T-helper 2 cell treated with Interferon-gamma antibody and Interleukin-4, amounts not matched to agents 100 ng/mL and 5 ng/mL, for 36 hours (primary cell): ENCODE results near the gene CDYL2. TPM values are rescaled to one million over a fixed set of nuclear protein-coding genes. Genes with fewer than 3 reads are reported as not detected.

Source experiments
- intact Hi-C: fragments of 100-400 bp; cut with micrococcal nuclease; formaldehyde crosslinking; loops from one replicate; pipeline ENCODE4 v1.15.1; 2023
- total RNA-seq: library from RNA; stranded (reverse); gene quantifications from 2 replicates; pipeline ENCODE4 v1.2.3, GENCODE V29; 2022

CDYL2 gene
- total RNA-seq, 1 donor from 2014 or later = 30.9 TPM

DNA sequence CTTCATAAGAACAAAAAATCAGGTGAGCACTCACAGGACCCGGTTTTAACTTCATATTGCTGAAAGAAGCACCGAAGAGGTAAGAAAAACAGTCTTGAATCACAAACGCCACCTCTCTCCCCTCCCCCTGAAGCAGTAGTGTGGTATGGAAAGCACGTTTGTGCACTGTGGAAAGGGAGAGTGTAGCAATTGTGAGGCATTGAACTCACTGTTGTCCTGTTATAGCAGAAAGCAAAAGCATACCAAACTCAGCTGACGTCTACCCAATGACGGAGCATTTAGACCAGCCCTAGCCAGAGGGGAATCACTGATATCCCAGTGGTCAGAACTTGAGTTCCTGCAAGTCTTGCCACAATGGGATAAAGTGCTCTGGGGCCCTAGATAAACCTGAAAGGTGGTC, 164.8 kb downstream of the CDYL2 start:
- intact Hi-C loops = no loop called here

DNA sequence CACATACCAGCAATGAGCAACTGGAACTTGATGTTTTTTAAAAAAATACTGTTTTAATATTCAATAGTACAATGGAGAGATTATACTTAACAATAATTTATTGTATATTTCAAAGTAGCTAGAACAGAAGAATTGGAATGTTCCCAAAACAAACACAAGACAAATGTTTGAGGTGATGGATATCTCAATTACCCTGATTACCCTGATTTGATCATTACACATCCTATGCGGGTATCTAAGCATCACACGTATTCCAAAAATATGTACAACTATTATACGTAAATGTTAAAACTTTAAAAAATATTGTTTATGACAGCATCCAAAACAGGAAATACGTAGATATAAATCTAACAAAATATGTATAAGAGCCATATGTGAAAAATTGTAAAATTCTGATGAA, 166.8 kb downstream of the CDYL2 start:
- intact Hi-C loops = no loop called here

DNA sequence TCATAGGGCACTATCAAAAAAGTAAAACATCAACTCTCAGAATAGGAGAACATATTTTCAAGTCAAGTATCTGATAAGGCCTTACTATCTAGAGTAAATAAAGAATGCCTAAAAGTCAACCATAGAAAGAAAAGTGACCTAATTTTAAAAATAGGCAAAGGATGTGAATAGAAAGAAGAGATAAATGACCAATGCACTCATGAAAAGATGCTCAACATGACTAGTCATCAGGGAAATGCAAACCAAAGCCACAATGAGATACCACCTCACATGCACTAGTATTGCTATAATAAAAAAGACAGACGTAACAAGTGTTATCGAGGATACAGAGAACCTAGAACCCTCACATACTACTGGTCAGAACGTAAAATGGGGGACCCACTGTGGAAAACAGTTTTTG, 172.8 kb downstream of the CDYL2 start:
- intact Hi-C loops = no loop called here

DNA sequence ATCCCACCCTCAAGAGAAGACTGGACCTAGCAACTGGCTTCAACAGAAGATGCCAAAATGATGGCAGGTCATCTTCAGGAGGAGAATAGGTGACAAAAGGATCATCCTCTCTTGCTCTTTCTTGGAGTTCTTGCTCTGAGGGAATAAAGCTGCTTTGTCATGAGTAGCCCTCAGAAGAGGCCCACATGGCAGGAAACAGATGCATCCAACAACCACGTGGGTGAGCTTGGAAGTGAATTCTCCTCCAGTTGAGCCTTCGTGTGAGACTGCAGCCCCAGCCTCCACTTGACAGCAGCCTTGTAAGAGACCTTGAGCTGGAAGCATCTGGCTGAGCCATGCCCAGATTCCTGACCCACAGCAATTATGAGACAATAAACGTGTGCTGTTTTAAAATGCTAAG, 176.1 kb downstream of the CDYL2 start:
- intact Hi-C loops = no loop called here

DNA sequence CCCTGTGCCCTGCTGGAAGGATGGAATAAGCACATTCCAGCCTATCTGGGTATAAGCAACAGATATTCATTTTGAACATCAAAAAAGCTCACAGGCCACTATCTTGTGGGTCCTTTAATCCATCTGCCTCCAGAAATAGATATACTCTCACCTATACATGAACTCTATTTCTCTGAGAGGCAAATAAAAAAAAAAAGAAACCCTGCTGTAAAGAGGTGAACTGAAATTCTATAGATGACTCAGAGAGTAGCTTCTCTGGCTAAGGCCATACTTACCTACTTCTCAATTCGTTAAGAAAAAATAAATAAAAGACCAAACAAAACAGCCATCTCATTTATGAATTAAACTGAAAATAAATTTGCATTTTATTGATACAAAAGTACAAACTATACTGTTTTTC, 177.3 kb downstream of the CDYL2 start:
- intact Hi-C loops = no loop called here

DNA sequence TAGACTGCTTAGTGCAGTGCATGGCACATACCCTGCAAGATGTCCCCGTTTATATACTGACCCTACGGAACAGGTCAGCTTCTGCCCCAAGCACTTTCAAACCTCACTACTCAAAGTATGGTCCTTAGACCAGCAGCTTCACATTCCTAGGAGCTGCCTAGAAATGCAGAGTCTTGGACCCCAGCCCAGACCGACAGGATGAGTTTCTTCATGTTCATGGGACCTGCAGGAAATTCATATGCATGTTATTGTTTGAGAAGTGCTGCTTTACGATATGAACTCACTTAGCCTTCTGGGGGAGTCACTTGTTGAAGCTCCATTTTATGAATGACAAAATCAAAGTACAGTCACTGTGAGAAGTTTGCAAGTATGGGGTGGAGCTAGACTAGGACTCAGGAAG, 181.0 kb downstream of the CDYL2 start:
- intact Hi-C loops = no loop called here

DNA sequence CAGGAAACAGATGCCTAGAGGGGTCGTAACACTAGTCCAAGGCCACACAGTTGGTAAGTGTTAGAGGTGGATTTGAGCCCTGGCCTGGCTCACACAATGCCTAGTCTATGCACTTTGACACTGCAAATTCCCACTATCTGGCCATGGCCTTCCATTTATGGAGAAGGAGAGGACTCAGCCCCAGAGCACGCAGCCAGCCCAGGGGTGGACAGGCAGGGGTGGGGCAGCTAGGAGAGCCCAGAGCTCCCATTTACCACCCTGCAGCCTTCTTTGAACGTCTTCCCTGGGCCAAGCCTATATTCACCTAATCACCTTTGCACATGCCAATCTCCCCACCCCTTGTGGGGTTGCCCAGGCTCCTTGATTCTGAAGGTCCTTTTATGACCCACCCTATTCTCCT, 182.4 kb downstream of the CDYL2 start:
- intact Hi-C loops = no loop called here

DNA sequence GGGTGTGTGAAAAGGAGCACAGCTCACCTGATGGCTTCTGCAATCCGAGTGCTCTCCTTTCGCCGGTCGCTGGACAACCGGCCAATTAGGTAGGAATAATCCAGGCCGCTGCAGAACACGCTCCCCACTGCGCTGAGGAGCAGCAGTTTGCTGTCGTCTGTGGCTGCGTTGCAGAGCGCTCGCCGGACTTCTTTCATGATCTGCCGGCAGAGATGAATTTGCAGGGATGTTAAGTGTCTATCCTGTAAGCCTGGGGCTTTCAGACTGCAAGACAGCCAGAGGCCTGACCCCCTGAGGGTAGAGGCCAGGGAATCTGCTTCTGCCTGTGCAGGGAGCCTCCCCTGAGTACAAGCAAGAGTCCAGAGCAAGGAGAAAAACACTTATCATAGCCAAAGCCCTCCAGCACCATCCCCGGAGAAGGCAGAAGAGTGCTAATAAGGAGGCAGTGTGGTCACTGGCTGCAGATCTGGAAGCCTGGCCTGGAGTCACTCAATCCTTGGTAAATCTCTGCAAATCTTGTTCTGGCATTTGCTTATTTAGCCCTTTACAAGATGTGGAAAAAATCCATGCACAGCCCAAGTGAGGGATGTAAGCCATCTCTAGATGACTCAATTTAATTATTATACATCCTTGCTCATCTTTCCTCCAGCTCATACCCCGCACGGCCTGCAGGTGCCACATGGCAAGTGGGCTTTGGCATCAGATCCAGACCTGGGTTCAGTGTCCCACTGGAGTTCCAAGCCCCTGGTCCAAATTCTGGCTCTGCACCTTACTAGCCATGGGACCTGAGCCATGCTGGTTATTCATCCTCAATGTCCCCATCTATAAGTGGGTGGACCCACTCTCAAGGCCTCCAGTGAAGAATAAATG, 183.4 kb downstream of the CDYL2 start:
- intact Hi-C loops = no loop called here

DNA sequence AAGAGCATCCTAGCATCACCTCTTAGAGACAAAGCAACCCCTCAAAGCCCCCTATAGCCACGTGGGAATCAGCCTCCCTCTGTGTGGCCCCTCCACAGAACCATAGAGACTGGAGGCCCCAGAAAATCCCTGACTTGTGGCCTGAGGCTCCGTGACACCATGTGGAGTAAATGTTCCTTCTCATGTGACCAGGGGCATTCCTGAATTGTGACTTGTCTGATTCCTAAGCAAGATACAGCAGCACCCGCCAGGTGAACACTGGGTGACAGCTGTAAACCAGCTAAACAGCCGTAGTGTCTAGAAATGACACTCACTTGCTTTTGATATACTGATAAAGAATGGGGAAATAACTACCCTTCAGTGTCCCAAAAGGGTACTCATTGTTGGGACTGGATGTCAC, 184.6 kb downstream of the CDYL2 start:
- intact Hi-C loops = no loop called here

DNA sequence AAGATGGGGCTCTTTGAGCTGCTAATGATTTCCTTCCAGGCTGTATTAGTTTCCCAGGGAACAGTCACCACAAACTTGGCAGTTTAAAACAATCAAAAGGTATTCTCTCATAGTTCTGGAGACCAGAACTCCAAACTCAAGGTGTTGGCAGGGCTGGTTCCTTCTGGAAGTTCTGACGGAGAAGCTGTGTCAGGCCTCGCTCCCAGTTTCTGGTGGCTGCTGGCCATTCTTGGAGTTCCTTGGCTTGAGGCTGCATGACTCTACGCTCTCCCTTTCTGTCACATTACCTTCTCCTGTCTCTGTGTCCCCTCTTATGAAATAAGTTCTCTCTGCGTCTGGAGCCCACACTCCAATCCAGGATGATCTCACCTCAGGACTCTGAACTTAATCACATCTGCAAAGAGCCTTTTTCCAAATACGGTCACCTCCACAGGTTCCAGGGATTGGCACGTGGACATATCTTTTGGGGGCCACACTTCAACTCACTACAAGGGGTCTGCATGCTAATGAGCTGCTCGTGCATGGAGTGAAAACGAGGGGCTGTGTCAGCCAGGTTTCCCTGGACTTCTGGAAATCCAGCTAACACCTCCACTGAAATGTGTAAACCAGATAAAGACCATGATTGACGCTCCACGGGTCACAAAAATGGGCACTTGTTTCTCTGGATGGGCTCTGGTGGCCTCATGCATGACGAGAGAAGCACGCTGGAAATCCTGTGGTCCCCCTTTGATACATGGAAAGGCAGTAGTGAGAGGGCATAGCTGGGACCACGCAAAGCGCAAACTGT, 185.3 kb downstream of the CDYL2 start:
- intact Hi-C loops = no loop called here

DNA sequence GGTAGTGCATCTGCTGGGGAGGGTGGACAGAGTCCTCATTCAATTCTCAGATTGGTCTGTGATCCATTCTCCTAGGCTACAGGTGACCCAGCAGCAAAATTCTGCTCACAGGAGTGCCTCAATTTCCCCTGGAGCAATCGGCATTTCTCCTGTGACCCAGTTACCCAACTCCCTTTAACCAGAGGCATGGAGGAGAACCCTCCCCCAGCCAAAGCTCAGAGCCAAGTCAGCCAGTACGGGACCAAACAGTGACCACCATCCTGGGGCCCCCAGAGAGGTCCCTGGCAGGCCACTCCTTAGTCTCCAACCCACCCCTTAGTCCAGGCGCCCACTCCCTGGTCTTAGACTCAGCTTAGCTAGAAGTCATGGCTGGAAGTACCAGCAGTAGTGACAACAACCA, 188.0 kb downstream of the CDYL2 start:
- intact Hi-C loops = no loop called here

DNA sequence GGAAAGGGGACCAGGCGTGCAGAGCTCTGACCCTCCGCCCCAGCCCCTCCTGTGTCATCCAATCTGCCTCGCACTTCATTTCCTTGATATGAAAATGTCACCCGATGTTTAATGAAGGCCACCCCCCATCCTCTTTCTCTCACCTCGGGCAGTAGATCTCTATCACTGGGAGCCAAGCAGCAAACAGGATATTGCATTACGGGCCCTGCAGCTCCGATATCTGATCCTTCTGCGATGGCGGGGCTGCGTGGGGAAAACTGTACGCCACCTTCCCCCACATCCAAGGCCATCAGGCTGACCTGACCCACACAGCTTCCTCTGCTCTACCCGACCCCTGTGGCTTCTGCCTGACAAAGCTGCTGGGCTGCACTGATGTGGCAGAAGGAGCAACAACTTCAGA, 188.7 kb downstream of the CDYL2 start:
- intact Hi-C loops = no loop called here

DNA sequence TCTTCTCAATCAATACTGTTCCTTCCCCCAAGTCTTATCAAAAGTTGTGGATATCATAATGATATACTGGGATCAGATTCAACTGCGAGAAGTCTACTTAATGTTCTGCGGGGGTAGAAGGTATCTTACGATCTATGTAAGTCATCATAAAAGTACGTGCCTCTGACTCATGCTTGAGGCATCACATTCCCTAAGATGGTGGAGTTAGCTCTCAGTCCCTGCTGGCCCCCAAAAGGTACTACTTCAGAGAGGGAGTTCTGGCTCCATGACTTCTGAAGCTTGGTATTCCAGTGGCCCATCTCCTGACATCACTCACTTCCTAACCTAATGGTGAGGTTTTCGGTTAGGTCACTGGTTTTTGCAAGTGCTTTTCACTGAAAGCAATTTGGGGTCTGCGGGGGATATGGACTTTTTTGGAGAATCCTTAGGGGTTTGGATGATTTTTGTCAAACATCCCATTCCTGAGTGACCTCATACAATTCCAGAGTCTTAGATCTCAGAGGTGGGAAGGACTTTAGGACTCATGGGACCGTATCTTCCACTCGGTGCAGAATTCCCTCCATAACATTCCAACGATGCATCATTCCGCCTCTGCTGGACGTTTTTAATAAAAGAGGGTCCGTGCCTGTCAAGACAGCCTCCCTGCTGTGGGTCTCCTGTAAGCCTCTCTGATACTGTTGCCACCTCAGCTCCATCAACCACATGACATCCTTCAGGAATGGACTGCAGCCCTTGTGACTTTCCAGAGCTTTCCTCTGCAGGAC, 189.3 kb downstream of the CDYL2 start:
- intact Hi-C loops = no loop called here

DNA sequence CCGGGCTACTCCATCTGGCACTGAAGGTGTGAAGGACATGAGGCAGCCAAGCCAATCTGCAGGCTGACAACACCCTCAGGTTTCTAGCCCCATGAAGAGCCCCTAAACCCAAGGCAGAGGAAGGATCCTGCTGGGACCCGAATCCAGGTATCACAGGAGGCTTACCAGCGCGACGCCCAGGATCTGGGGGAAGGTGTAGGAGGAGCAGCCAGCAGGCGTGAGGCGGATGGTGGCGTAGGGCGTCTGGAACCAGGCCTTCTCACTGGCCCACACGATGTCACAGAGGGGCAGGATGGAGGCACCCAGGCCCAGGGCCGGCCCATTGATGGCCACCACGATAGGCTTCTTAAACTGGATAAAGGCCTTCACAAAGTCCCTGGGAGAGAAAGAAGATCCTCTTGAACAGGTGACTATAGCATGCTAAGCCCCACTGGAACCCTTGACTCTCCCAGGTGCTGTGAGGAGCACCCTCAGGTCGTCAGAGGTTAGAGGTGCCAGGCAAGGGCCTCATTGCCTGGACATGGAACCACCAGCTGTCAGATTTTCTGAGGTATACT, 191.9 kb downstream of the CDYL2 start:
- intact Hi-C loops = no loop called here

DNA sequence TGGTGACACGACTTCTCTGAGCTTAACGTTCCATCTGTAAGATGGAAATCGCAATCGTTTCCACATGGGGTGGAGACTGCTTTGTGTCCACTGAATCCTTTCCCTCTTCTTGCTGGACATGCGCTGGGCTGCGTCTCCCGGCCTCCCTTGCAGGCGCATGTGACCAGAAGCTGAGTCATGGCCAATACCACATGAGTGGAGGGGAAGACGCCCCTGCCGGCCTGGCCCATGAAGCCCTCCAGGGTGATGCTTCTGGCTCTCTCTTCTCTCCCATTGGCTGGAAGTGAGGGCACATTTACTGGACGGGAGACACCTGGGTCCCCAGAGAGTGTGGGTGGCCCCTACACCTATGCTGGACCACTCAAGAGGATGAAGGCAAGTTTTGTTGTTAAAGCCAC, 192.5 kb downstream of the CDYL2 start:
- intact Hi-C loops = no loop called here

DNA sequence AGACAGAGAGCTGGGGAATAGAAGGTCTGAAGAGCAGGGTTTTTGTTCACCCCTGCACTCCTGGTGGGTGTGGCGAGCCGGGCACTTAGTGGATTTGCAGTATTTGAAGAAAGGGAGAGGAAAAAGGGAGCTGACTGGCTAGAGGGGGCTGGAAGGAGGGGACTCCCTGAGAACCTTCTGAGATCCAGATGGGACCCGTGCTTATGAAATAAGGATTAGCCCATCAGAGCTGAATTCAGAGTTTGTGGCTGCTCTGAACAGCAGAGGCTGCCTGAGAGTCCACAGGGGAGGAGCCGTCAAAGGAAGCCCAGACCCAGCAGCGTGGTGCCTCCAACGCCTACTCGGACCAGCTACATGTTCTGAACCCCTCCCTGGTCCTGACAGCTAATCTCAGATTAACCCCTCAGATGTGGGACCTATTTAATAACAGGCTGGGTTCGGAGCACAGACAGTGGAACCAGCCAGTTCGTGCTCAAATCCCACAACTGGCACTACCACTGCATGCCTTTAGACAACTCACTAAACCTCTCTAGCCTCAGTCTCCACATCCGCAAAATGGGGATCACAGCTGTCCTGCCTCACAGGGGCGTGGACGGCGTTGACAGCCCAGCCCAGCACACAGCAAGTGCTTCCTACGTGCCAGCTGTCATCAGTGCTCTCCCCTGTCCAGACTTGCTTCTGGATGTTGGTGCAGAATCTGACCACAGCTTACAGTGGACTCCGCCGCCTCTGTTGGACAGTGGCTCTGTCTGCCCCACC, 193.0 kb downstream of the CDYL2 start:
- intact Hi-C loops = no loop called here

DNA sequence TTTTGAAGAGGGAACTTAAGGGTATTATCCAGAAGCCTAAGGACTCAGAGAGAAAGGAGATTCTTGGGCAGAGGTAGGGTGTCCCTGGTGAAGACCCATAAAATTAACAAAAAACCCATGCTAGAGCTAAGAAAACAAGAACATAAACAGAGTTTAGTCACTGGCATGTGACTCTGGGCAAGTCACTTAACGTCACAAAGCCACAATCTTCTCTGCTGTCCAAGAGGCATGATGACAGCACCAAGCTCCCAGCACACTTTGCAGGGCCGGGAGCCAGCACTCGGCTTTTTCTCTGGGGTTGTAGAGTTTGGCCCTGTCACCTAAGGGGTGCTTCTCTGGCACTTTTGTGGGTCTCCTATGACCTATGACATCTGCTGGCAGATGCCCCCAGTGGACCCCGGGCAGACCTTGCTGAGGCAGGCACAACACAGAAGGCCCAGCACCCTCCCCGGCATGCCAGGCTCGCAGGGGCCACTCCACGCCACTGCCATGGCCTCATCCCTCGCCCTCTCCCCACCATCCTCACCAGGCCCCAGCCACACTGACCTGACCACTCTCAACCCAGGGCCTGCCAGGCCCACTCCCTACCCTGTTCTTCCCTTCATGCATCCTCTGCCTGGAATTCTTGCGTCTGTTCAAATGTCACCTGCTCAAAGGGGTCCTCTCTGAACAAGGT, 193.8 kb downstream of the CDYL2 start:
- intact Hi-C loops = no loop called here

DNA sequence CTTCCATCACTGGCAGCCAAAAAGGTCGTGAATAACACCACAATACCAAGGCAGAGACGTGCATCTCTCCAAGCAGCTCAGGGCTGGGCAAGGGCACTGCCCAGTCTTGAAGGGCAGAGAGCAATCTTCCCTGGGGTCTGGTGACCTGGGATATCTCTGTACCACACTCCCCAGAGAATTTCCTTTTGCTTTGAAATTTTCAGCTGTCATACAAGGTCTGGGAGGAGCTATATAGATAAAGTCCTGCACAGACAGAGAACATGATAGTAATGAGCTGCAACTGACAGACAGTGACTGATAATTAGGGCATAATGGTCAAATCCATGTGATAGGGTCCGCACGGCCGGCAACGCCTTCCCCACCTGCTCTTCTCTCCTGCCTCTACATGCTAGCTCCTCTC, 195.5 kb downstream of the CDYL2 start:
- intact Hi-C loops = no loop called here

DNA sequence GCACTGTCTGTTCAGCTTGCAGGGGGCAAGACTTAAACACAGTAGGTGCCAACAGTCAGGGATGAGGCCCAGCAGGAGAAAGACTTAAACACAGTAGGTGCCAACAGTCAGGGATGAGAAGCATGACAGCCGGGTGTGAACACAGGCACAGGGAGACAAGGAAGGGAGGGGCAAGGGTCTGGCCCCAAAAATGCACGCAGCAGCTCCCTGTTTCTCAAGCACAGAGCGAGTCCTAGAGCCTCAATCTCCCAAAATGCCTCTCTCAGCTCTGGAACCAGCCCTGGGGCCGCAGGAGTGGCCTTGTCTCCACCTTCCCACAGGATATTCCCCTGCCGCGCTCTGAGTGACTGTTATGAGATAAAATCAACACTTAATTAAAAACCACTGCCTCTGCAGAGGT, 197.2 kb downstream of the CDYL2 start:
- intact Hi-C loops = no loop called here

DNA sequence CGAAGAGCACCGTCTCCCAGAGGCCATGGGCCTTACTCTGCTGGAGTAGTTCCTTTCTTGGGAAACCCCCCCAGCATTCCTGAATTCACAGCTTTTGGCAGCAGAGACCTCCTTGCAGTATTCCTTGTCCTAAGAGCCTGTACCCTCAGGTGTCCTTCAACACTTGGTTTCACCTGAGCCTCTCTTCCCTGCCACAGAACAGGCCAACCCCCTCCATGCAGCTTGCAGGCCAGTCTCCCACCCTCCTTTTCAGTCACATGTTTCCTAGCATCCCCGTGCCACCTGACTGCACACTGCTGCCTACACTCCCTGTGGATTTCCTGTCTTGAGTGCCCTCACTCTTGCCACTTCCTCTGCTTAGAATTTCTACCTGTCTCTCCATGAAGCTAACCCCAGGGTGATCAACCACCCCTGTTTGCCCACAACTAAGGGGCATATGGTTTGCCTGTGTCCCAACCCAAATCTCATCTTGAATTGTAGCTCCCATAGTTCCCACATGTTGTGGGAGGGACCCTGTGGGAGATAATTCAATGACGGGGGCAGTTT, 198.1 kb downstream of the CDYL2 start:
- intact Hi-C loops = no loop called here
